Femur (tissue), 1 donor: ENCODE results near the gene CLCN3.
"Not testable (repeated sequence)": the region's sequence is repeated elsewhere in the genome, so short reads cannot be mapped to it uniquely, and the experiment has no call there.

Source experiments
- DNase-seq: peaks from one replicate; pipeline ENCODE4 v3.0.0-alpha.2; 2017

CLCN3 gene

GRCh38 chr4:169619958-169620879 is at the start of gene CLCN3:
Gene CLCN3, plus strand, starts transcription at chr4:169620578. Its CDS starts 15,351 bp downstream, at chr4:169635929.
- DNase-seq = peak; percentile 99

- DNase-seq = not testable (repeated sequence)
These were observed 49.4 kb upstream of the CLCN3 start for GRCh38 chr4:169571012-169571411.

DNA sequence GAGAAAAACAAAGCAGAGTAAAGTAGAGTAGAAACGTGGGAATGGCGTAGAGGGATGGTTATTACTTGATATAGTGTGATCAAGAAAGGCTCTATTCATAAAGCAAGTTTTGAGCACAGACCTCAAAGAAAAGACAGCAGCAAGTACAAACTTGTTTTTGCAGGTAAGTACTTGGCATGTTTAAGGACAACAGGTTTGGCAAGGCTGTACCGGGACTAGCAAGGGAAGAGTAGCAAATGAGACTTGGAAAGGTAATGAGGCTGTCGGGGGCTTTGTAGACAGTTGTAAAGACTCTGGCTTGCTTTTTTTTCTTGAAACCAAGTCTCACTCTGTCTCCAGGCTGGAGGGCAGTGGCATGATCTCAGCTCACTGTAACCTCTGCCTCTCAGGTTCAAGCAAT is 48.9 kb upstream of the CLCN3 start:
- no peak for DNase-seq

DNA sequence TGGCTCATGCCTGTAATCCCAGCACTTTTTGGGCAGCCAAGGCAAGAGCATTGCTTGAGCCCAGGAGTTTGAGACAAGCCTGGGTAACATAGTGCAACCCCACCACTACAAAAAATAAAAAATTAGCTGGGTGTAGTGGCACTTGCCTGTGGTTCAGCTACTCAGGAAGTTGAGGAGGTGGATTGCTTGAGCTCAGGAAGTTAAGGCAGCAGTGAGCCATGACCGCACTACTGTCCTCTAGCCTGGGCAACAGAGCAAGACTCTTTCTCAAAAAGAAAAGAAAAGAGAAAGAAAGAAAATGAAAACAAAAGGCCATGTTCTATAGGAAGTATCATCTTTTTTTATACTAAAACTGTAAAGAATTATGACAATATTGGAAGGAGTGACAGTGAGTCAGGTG is 46.5 kb upstream of the CLCN3 start:
- DNase-seq = no peak

GRCh38 chr4:169582203-169582602 is 38.2 kb upstream of the CLCN3 start:
- no peak for DNase-seq

GRCh38 chr4:169582706-169583105 is 37.7 kb upstream of the CLCN3 start:
- no peak for DNase-seq

DNA sequence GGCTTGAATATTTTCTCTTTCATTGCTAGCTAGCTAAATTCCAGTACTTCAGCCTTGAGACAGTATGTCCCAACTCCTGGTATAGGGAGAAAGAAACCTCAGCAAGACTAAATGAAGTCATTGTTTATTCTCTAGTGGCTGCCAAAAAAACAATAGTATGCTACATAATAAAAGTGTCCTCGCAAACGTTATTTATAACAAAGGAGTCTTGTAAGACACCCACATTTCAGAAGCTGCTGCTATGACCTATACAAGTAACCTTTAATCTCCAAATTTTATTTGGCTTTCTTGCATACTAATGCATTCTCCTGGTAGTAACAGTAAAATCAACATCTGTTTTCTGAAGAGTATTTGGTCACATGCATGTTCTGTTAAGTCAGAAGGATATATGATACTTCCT is 36.8 kb upstream of the CLCN3 start:
- DNase-seq = no peak

DNA sequence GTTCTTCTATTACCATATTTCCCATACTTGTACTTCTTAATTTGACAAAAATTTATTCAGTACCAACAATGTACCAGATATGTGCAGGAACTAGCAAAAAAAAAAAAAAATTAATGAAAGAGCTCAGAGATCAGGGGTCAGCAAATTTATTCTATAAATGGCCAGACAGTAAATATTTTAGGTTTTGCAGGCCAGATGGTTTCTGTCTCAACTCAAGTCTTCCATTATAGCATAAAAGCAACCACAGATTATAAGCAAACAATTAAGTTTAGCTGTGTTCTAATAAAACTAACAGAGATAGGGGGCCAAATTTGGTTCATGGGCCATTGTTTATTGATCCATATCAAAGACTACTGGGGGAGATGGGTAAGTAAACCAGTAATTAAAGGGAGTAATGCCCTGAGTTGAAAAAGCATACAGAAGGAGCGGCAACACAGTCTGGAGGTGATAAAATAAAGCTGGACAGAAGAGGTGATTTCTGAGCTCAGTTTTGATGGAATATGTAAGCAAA is 27.3 kb upstream of the CLCN3 start:
- no peak for DNase-seq

- DNase-seq = no peak
These were observed 25.7 kb upstream of the CLCN3 start for GRCh38 chr4:169594560-169595195.

DNA sequence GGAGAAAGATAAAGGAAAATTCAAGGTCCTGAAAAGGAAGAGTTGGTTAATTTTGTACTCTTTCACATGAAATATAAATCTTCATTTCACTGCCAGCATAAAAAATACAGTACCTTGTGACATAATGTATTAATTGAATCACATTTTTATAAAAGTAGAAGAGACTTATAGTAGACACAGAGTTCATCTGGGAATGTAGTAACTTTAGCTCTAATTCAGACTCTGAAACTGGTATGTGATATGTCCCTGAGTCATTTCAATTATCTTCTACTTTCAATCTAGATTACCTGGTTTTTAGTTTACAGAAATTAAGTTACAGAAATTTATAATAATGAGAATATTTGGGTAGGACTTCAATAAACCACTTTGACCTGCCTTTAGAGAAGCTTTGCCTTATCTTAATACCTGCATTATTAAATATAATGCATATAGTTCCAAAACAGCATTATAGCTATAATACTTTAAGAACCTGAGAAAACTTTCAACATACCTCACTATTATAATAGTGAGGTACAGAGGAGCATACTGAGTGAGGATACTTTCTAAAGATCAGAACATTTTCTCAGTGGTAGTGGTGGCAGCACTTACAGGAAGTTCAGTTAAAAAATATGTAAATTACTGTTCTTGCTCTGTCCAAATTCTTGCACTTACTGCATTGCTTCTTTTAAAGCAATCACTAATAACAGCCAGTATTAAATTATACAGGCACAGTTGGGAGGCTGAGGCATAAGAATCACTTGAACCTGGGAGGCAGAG is 19.2 kb upstream of the CLCN3 start:
- DNase-seq = no peak

GRCh38 chr4:169603312-169603711 is 17.1 kb upstream of the CLCN3 start:
- no peak for DNase-seq

- DNase-seq = no peak
These were observed 16.1 kb upstream of the CLCN3 start for GRCh38 chr4:169604131-169604900.

GRCh38 chr4:169604903-169605331 is 15.5 kb upstream of the CLCN3 start:
- no peak for DNase-seq

GRCh38 chr4:169611157-169611556 is 9.2 kb upstream of the CLCN3 start:
- DNase-seq = no peak

GRCh38 chr4:169611991-169612870 is 8.1 kb upstream of the CLCN3 start, which contains the start of gene NEK1:
Gene NEK1, minus strand, starts transcription at chr4:169612583. Its CDS starts 9,953 bp downstream, at chr4:169602630.
- DNase-seq = peak; percentile 93

DNA sequence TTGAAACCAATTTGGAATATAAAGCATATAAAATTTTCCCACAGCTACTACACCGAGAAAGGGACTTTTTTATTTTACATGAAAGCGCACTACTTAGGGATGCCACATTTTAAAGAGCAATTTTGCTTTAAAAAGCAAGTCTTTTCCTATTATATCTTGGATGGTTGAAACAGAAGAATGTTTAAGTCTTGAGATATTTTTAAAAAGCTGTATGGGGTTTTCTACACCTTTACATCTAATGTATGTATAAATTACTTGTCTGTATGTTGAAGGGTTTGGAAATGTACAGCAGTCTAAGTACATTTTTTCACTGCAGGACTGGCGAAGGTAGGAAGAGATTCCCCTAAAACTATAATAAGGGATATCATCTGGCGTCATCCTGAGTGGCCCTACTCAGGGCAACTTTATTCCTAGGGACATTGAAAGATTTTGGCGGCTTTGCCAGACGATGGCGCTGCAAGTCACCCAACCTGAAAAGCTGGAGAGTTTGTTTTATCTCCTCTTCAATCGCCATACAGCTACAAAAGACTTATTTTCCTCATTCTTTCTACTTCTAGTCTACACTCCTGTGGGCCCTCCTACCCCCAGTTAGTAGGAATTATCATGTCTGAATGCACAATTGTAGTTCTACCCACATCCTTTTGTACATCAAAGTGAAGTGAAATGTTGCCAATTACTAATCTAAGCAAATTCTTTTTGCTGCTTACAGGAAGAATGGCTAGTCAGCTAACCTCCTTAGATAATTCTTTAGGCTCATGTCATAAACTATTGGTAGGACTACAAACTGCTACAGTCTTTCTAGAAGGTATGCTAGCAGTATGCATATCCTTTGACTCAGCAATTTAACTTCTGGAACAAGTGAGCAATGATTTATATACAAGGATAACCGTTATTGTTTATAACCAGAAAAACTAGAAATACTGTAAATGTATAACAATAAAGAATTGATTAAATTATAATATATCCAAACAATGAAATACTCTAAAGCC is 7.2 kb upstream of the CLCN3 start:
- peak; percentile 81 for DNase-seq

DNA sequence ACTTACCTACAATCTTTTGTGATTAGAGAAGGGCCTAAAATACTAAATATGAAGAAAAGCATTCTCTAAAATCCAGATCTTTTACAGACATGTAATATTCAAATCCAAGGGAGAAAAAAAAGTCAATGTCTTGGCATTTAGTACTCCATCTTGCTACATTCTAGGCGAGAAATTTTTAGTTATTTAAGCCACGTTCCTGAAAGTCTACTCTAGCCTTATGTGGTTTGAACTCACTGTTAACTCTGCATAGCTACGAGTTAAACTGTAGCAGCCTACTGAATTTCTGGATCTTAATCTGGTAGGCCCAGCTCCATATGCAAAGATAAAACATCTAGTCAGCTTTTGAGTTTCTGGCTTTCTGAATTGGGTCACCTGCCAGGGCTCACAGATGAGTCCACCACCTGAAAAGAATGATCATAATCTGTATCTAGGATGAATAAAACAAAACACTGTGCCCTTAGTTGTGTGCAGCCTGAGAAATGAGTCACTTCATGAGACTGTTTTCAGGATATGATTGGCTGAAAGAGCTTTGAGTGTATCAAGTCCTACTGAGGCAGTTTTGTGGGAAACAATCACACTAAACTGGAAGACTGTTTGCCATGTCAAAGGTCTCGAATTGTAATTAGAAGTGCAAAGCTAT is 4.8 kb upstream of the CLCN3 start:
- DNase-seq = no peak

DNA sequence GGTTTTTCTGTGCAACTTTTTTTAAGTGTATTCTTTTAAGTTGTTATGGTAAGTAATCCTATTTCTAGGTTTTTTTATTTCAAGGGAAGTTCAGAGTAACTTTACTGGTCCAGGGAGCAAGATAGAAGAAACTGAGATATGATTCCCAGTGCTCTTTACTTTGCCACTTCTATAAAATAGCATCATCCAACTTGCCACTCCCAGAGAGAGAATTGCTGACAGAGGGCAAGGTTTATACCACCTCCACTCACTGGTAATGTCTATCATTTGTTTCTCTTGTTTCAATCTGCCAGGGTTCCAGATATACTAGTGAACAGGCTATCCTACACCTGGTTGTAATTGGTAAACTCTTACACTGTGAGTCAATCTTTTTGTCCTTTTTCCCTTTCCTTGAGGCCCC is 3.5 kb upstream of the CLCN3 start:
- no peak for DNase-seq

DNA sequence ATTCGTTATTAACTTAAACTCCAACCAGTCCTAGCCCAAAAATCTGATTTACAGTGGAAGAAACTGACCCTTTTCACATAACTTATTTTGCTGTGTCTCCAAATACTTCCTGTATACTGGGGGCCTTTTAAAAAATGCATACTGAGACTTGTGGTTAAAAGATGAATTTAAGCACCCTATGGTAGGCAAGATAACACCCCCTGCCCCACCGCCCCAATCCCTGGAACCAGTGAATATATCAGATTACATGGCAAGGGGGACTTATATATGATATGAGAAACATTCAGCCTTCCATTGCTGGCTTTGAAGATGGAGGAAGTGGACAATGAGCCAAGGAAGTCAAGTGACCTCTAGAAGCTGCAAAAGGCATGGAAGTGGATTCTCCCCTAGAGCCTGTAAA is 3.1 kb upstream of the CLCN3 start:
- no peak for DNase-seq
